Activated naive CD8-positive, alpha-beta T cell treated with anti-CD3 and anti-CD28 coated beads, Interleukin-2, amount 50 U/mL, for 16 hours (primary cell): Measurements from ENCODE around the gene SOAT2.
"Not testable (repeated sequence)": the region's sequence is repeated elsewhere in the genome, so short reads cannot be mapped to it uniquely, and the experiment has no call there.

Experiments used
- DNase-seq: peaks from one replicate; pipeline ENCODE4 v3.0.0-alpha.2; 2020; ENCODE audit warnings: low read depth, low spot score

The SOAT2 gene

GRCh38 chr12:53105256-53105655 is 2.0 kb downstream of the SOAT2 start:
- no peak for DNase-seq

- no peak for DNase-seq
Observed at GRCh38 chr12:53105712-53106439, 2.6 kb downstream of the SOAT2 start.

GRCh38 chr12:53107122-53107521 is 3.8 kb downstream of the SOAT2 start:
- DNase-seq: no peak

- not testable (repeated sequence) for DNase-seq
Observed at GRCh38 chr12:53112431-53112830, 9.1 kb downstream of the SOAT2 start.

- DNase-seq: no peak
Observed at GRCh38 chr12:53113136-53113705, 9.9 kb downstream of the SOAT2 start.

GRCh38 chr12:53113951-53114350 is 10.7 kb downstream of the SOAT2 start:
- DNase-seq: no peak

- DNase-seq: no peak
Observed at GRCh38 chr12:53115112-53115890, 12.0 kb downstream of the SOAT2 start.

GRCh38 chr12:53115891-53116648 is 12.8 kb downstream of the SOAT2 start:
- DNase-seq: no peak

GRCh38 chr12:53118751-53119300 is 15.5 kb downstream of the SOAT2 start:
- DNase-seq: no peak

GRCh38 chr12:53120685-53121525 is 17.6 kb downstream of the SOAT2 start:
- DNase-seq: no peak

GRCh38 chr12:53122961-53123468 is 19.7 kb downstream of the SOAT2 start:
- no peak for DNase-seq

- DNase-seq: no peak
Observed at GRCh38 chr12:53123578-53124351, 20.5 kb downstream of the SOAT2 start.

- no peak for DNase-seq
Observed at GRCh38 chr12:53124352-53124723, 21.1 kb downstream of the SOAT2 start.

- DNase-seq: no peak
Observed at GRCh38 chr12:53127169-53127568, 23.9 kb downstream of the SOAT2 start.

- no peak for DNase-seq
Observed at GRCh38 chr12:53128780-53129569, 25.7 kb downstream of the SOAT2 start.

- no peak for DNase-seq
Observed at GRCh38 chr12:53131844-53132243, 28.6 kb downstream of the SOAT2 start.

GRCh38 chr12:53133722-53134121 is 30.4 kb downstream of the SOAT2 start:
- no peak for DNase-seq

GRCh38 chr12:53143355-53143754 is 40.1 kb downstream of the SOAT2 start:
- DNase-seq: no peak
